Peyer's patch (tissue), 4 donors: ENCODE results near the gene SYNE1. TPM values are rescaled to one million over a fixed set of nuclear protein-coding genes. Genes with fewer than 3 reads are reported as not detected.

Experiments used
- DNase-seq, 3 donors: peaks; one replicate each; pipeline ENCODE4 v3.0.0-alpha.2; 2017 to 2019
- H3K27ac ChIP-seq, 4 donors: fragments of 200-600 bp; sonication (generic); one replicate each; pipeline ENCODE4 v1.5.1; 2016 to 2019
- H3K27me3 ChIP-seq, 2 donors: fragments of 200-600 bp; sonication (generic); one replicate each; pipeline ENCODE4 v1.5.1; 2019
- H3K36me3 ChIP-seq, 3 donors: fragments of 200-600 bp; sonication (generic); one replicate each; pipeline ENCODE4 v1.5.1; 2016 to 2019
- H3K4me1 ChIP-seq, 4 donors: fragments of 200-600 bp; sonication (generic); one replicate each; pipeline ENCODE4 v1.5.1; 2016 to 2019
- H3K4me3 ChIP-seq, 4 donors: fragments of 200-600 bp; sonication (generic); 1 replicate in 3 of 4; 2 replicates in 1 of 4; pipeline ENCODE4 v1.5.1; 2016 to 2019; ENCODE audit warnings: mild to moderate bottlenecking in 1 of 4
- H3K9me3 ChIP-seq, 4 donors: fragments of 200-600 bp; sonication (generic); one replicate each; pipeline ENCODE4 v1.5.1; 2016 to 2019; ENCODE audit warnings: mild to moderate bottlenecking in 1 of 4
- POLR2A ChIP-seq, 2 donors: fragments of 450-650 bp; IDR thresholded peaks; one replicate each; pipeline ENCODE4 v1.5.1; 2017; ENCODE audit warnings: antibody characterized with exemption in 2 of 2, mild to moderate bottlenecking in 2 of 2, moderate library complexity in 2 of 2
- total RNA-seq, 4 donors: library from RNA; depleted of rRNA; stranded (reverse); fragments of >200 nt; gene quantifications; one replicate each; pipeline ENCODE4 v1.1.0, GENCODE V29; 2016
- TF ChIP-seq, protein P1 (sequence below), 6 experiments: fragments of 450-650 bp in 4 of 6; fragments of 200-600 bp in 2 of 6; sonication (generic) in 1 of 6; IDR thresholded peaks; one replicate each; pipeline ENCODE4 v1.5.1; 2017 to 2019; ENCODE audit warnings: antibody characterized with exemption in 6 of 6, mild to moderate bottlenecking in 3 of 6, moderate library complexity in 1 of 6

SYNE1 gene
- total RNA-seq, 4 donors from 2014 or later, result 23.1 to 245 (median 34.8) TPM

DNA sequence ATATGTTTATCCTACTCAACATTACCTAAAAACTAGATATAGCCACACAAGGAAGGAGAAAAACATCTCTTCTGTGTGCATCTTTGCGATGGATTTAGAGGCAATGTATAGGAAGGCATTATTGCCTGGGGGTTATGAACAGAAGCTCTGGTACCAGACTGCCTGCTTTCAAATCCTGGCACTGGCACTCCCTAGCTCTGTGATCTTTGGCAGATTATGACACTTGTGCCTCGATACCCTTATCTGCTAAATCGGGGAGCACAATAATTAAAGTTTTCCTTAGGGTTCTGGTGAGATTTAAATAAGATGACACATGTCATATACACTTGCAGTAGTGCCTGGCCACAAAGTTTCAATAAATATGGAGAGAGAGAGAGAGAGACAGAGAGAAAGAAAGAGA, 53.3 kb downstream of the SYNE1 start:
- Histone ChIP-seq H3K4me3 (no peak overlapping the region), H3K36me3 (no peaks in the 10 kb centered on the region), H3K4me1 (no peaks in the 10 kb centered on the region), H3K9me3 (no peaks in the 10 kb centered on the region), H3K27me3 (no peaks in the 10 kb centered on the region), H3K27ac (no peak overlapping the region)
- TF ChIP-seq, protein P1, sequence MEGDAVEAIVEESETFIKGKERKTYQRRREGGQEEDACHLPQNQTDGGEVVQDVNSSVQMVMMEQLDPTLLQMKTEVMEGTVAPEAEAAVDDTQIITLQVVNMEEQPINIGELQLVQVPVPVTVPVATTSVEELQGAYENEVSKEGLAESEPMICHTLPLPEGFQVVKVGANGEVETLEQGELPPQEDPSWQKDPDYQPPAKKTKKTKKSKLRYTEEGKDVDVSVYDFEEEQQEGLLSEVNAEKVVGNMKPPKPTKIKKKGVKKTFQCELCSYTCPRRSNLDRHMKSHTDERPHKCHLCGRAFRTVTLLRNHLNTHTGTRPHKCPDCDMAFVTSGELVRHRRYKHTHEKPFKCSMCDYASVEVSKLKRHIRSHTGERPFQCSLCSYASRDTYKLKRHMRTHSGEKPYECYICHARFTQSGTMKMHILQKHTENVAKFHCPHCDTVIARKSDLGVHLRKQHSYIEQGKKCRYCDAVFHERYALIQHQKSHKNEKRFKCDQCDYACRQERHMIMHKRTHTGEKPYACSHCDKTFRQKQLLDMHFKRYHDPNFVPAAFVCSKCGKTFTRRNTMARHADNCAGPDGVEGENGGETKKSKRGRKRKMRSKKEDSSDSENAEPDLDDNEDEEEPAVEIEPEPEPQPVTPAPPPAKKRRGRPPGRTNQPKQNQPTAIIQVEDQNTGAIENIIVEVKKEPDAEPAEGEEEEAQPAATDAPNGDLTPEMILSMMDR (IDR thresholded peaks at IDR 0.05), result no peak
- TF ChIP-seq POLR2A (IDR thresholded peaks at IDR 0.05), result no peak
- no peak for DNase-seq

DNA sequence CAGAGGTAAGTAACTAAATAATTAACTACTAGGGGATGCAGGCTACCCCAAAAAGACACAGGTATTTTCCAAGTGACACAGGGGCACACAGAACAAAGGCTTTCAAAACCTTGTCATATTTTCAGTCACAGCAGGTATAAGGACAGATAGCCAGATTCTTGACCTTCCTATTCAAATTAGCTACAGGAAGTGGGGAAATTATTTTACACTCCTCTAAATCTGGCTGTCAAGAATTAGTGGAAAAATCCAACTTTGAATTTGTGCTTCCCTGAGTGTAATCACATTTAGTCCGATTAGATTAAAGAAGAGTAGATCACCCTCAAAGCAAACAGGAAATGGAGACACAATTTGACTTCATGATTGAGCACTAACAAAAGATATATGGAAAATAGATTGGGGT, 60.6 kb downstream of the SYNE1 start:
- Histone ChIP-seq H3K4me3 (no peak overlapping the region), H3K9me3 (no peaks in the 10 kb centered on the region), H3K27me3 (no peaks in the 10 kb centered on the region), H3K4me1 (no peaks in the 10 kb centered on the region), H3K36me3 (no peaks in the 10 kb centered on the region), H3K27ac (no peak overlapping the region)
- TF ChIP-seq POLR2A (IDR thresholded peaks at IDR 0.05), result no peak
- TF ChIP-seq, protein P1 (IDR thresholded peaks at IDR 0.05), result no peak
- DNase-seq, result no peak

DNA sequence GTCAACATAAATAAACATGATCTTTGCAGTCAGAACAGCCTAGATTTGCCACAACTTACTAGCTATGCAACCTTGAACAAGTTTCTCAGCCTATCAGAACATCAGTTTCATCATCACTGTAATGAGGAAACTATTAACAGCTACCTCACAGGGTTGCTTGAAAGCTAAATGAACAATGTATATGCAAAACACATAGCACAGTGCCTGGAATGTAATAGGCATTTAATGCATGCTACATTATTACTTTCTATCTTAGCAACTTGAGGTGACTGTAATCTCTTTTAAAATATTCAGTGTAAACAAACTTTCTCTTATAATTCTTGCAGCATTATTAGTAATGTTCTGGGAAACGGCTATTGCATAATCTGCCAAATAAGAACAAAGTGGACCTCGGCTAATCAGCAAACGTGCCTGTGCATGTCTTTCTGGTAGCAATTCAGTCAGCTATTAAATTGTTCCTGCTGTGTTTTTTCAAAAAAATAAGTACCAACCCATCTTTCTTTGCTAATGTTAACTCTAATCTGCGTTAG, 61.5 kb downstream of the SYNE1 start:
- H3K27me3 ChIP-seq, result no peaks in the 10 kb centered on the region
- no peak for DNase-seq
- H3K4me1 ChIP-seq, result no peaks in the 10 kb centered on the region
- H3K9me3 ChIP-seq, result no peaks in the 10 kb centered on the region
- no peaks in the 10 kb centered on the region for H3K36me3 ChIP-seq
- no peak overlapping the region for H3K27ac ChIP-seq
- H3K4me3 ChIP-seq, result no peak overlapping the region
- TF ChIP-seq POLR2A (IDR thresholded peaks at IDR 0.05), result no peak
- TF ChIP-seq, protein P1 (IDR thresholded peaks at IDR 0.05), result no peak

DNA sequence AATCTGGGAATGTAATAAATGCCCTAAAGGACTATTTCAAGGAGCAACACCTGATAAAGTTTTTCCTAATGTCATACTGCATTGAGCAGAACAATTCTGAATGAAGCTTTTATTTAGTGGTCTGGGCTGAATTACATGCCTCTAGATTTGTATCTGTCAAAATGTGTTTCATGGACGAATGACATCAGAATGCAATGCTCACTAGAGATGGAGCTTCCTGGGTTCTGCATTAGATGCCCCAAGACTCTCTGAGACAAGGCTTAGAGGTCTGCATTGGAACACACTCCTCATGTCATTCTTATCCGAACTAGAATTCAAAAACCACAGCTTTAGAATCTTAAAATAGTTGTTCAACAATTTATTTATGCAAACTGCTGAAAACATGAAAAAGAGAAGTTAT, 62.0 kb downstream of the SYNE1 start:
- H3K9me3 ChIP-seq, result no peaks in the 10 kb centered on the region
- H3K27me3 ChIP-seq, result no peaks in the 10 kb centered on the region
- H3K4me1 ChIP-seq, result no peaks in the 10 kb centered on the region
- no peak for TF ChIP-seq POLR2A (IDR thresholded peaks at IDR 0.05)
- H3K27ac ChIP-seq, result no peak overlapping the region
- DNase-seq, result no peak
- no peak overlapping the region for H3K4me3 ChIP-seq
- no peaks in the 10 kb centered on the region for H3K36me3 ChIP-seq

DNA sequence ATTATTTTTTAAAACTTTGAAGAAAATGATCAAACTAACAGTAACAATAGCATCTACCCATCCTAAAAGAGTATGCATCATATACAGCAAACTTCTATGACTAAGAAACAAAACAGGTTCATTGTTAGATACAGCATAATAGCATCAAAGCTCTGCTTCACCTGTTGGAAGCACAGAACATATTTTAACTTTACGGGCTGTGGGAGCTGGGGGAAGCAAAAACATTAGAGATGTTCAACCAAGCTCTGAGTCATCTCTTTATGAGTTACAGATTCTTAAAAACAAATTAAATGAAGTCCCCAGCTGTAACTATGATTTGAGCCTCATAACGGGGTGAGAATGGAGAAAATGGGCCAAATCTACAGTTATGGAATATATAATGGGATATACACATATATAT, 63.4 kb downstream of the SYNE1 start:
- H3K4me3 ChIP-seq, result no peak overlapping the region
- no peaks in the 10 kb centered on the region for H3K4me1 ChIP-seq
- TF ChIP-seq, protein P1 (IDR thresholded peaks at IDR 0.05), result no peak
- TF ChIP-seq POLR2A (IDR thresholded peaks at IDR 0.05), result no peak
- H3K9me3 ChIP-seq, result no peaks in the 10 kb centered on the region
- H3K27me3 ChIP-seq, result no peaks in the 10 kb centered on the region
- H3K27ac ChIP-seq, result no peak overlapping the region
- no peak for DNase-seq
- H3K36me3 ChIP-seq, result no peaks in the 10 kb centered on the region

DNA sequence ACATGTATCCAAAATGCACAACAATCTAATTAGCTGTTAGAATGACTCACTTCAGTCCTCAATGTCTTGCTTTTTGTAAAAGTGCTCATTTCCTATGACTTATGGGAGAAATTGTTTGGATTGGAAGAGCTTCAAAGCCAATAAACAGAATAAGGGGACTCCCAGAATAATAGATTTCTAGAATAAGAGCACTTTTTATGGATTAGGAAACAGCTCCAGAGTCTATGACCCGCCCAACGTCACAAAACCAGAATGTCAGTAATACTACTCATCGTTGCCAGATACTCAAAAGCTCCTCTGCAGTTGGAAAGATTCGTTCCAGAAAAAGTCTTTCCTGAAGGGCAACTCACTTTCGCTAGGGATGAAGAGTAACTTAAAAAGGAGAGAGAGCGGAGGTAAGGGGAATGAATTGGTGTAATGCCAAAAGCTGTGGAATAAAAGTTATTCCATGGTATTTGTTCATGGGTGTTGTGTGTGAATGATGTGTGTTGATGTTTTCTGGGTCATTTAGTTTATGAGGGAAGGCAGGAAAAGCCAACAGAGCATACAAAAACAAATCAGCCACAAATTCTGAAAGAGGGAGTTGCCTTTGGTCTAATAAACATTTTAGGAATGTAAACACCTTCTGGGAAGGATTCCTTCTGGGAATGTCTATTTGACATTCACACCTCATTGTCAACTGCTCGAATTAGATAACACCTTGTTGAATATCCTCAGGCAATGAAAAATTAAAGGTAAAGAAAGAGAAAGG, 64.6 kb downstream of the SYNE1 start:
- TF ChIP-seq POLR2A (IDR thresholded peaks at IDR 0.05), result no peak
- TF ChIP-seq, protein P1 (IDR thresholded peaks at IDR 0.05), result no peak
- no peak overlapping the region for H3K4me3 ChIP-seq
- no peaks in the 10 kb centered on the region for H3K9me3 ChIP-seq
- no peaks in the 10 kb centered on the region for H3K4me1 ChIP-seq
- DNase-seq, result no peak
- no peaks in the 10 kb centered on the region for H3K36me3 ChIP-seq
- no peaks in the 10 kb centered on the region for H3K27me3 ChIP-seq
- no peak overlapping the region for H3K27ac ChIP-seq
